HG03342 (cell line): ENCODE measurements around the gene KIAA0040.

ENCODE experiments used
- ATAC-seq: cut with Tn5 transposase; IDR thresholded peaks from one replicate; pipeline ENCODE4 v1.9.1; 2021; ENCODE audit warnings: mild to moderate bottlenecking, moderate library complexity; ENCODE audit not compliant: unreplicated experiment

The KIAA0040 gene

DNA sequence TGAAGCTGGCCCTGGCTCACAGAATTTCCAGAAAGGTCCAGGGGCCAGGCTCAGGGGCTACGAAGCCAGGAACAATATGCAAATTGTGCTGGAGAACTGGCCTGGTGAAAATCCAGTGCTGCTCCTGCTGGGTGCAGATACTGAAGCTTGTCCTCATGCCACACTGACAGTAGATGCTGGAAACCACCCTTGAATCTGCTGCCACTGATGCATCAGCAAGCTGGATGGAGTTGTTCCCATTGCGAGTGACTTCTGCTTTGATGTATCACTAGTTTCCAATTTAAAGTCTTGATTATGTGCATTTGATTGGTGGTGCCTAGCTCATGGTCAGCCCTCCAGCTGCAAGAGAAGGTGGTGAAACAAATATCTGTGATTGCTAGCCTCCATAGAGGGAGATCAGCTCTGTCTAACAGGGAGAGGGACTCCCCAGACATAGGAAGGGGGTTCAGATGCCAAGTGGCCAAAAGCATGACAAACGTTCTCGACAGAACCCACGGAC, 11.0 kb upstream of the KIAA0040 start:
- ATAC-seq, result no peak

DNA sequence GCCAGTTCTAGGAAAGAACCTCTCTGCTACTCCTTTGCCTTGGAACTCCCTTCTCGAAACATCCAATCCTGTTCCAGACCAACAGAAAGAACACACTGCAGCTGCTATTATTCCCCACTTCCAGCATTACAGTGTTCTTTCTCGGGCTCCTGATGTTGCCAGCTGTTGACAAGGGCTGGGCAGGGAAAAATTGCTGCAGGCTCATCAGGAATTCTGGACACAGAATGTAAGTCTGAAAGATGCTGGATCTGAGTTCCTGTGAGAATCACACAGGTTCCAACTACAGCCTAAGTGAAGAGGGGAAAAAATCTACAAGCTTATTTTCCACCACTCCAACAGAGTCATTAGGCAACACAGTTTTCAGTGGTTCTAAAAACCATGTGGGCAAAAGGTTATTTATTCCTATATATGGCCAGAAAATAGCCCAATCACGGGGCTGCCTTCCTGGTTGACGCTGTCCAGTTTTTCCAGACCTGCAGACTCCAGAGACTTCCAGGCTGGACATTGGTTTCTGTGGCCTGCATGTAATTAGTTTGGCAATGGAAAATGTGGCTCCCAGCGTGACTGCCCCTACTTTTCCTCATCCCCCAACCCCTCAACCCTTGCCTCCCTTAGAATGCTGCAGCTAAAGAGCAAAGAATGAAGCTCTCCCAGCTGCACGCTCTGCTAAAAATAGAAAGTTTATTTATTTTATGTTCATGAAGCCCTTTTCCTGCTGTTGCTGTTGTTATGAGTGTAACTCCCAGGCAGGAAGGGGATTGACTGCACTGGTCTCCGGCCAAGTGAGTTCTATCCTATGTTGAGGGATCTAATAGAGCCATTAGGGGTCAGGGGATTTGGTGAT, 8.3 kb upstream of the KIAA0040 start:
- ATAC-seq, result no peak

DNA sequence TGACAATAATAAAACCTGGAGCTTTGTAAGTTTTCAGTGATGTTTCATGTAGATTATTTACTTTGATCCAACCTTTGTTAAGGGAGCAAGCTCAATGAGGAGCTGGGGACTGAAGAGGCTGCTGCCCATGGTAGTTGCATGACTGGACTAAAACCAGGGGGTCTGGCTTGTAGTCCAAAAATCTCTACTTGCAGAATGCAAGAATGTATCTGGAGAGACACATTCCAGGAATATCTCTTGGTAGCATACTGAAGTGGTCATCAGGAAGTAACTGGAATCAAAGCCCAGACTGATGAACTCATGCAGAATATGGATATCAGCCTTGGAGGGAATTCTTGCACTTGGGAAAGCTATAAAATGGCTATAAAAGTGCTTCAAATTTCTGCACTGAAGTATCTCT, 5.8 kb upstream of the KIAA0040 start:
- ATAC-seq, result no peak

DNA sequence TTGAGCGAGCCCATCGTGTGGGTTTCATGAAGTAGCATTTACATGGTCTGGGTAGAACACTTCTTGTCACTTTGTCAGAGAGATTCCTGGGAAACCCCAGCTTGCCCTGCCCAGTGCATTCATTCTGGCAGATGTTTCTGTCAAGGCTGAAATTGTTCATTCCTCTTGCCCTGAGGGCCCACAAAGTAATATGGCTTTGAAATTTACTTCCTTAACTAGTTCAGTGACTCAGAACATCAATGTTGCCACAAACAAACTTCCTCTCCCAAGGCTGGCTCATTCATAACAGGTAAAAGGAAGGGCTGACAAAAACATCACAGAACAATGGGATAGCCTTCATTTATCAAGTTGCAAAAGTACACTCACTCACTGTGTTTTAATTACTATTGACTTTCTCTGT, 5.0 kb upstream of the KIAA0040 start:
- no peak for ATAC-seq

DNA sequence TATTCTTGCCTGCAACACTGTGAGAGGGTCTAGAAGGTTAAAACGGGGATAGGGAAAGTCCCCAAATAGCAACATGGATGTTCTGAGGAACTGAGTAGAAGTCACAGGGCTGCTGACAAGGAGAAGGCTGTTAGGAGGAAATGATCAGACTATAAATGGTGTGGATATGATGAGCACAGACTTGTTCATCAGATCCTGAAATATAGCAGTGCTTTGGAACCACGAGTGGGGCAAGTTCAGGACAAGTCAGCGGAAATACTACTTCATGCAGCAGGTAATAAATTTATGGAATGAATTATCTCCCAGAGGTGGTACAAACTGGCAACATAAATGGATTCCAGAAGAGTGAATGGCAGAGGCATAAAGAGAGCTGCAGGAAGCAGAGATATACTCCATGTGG, 3.2 kb upstream of the KIAA0040 start:
- no peak for ATAC-seq

DNA sequence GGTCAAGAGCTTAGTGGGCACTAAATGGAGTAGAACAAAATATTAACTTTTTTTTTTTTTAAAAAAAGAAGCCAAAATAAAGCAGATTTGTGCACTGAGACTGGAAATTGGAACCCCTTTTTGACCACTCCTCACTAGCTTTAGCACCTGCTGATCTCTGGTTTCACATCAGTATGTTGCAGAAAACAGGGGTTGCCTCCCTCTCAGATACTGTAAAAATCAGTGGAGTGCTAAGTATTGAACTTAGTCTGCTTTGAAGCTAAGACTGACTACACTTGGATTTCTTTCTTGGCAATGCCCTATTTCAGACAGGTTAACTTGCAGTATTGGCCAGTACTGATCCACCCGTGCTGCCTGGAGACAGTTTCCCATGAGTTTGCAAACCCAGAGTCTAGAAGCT, 2.7 kb upstream of the KIAA0040 start:
- peak; percentile 31 for ATAC-seq

DNA sequence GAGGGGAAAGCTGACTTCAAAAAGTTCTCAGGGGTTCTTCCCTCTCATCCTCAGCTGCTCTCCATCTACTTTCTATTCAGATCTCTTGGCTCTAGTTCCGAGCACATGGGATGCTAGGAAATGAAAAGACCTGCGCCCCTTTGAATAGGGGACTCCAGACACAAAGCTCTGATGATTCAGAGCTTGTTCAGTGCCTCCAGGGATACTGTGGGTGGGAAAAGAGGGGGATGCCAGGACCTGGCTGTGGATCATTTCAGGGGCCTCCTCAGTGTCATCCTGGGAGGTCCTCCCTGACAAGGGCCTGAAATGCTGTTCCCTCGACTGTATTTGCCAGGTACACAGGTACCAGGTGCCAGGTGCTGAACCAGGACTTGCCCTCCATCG, 943 bp upstream of the KIAA0040 start:
- ATAC-seq, result no peak

DNA sequence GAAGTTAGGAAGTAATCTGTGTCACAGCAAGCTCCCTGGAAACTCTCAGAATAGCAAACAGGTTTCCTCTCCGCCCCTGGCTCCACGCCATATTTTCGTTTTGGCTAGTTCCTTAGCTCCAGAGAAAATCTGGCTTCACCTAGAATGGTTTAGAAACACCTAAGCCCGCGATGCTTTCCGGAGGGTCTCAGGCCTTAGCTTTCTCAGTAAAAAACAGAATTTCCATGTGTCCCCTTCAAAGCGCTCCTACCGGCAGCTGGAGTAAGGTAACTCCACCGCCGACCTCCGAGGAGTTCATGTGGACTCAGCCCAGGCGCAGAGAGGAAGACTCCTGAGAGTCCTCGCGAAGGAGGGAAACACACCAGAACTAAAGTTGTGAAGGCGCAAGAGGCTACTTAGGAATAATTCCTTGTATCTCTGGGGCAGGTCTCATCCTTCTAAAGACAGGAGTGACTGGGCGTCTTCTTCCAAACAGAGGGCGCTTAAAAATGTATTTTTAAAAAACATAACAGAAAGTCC, 406 bp downstream of the KIAA0040 start:
- ATAC-seq, result no peak

DNA sequence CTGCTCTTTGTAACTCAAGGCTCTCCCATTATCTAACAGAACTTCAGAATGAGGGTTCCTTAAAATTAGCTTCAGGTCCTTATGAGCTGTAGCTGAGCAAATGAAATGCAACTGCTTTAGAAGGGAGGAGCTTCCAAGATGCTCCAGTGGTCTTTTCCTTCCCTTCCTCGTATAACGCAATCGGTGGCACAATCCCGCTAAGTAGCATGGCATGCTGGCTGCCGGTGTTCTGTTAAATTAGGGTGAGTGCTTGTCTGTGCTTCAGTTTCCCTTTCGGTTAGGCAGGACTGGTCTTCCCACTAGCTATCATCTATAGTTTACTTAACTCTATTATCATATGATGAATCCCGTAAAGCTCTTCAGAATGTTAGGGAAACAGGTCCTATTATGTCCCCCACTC, 917 bp downstream of the KIAA0040 start:
- ATAC-seq, result peak; percentile 33

DNA sequence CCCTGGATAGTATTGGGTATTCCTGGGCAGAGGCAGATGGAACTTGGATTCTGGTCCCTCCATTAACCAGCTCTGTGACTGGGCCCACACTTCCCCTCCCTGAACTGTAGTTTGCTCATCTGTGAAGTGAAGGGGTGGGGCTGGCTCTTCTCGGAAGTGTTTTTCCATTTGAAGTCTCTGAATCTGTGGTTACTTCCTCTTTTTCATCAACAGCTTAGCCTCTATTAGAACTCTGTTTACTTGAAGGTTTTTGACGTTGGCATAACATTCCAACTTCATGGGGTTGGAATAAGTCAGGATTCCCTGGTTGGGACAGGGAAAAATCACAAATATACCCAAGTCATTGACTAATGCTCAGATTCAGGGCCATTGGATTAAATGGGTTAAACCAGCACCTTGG, 3.6 kb downstream of the KIAA0040 start:
- ATAC-seq, result peak; percentile 77

DNA sequence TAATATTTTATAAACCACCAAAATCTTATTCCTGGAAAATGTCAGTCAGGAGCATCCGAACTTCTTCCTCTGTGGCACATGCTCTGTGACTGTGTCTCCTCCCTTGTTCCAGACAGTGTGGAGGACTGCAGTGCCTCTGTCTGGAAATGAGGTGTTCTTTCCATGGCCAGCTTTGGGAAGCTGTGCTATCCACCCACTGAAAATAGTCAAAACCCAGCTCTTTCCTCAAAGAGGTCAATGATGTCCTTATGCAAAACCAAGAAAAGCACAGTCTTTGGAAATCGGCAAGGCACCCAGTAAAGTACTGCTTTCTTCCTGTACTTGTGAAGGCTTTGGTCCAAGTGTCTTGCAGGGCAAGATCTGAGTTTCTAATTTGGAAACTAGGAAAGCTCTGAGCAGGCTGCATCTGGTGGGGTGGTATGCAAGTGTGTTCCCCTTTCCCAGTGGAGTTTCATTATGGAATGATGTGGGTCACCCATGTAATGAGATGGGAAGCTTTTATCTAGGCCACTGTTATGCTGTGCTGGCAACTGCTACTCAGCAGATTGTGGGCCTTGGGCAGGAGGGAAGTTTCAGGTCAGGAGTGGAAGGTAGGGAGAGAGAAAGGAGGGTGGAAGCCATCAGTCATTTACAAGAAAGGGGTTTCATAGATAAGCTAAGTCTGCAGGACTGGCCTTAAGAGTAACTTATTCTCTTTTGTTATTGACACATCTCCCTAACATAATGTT, 6.0 kb downstream of the KIAA0040 start:
- ATAC-seq, result no peak

DNA sequence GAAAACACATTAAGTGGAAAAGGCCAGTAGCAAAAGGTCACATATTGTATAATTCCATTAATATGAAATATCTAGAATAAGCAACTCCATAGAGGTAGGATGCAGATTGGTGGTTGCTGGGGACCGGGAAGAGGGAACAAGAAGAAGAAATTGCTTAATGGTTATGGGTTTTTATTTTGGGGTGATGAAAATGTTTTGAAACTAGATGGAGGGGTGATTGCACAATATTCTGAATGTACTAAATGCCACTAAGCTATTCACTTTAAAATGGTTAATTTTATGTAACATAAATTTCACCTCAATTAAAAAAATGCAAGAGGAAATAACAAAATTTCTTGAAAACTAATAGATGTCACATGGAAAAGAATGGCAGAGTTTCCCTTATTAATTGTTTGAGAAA, 6.7 kb downstream of the KIAA0040 start:
- ATAC-seq, result no peak

DNA sequence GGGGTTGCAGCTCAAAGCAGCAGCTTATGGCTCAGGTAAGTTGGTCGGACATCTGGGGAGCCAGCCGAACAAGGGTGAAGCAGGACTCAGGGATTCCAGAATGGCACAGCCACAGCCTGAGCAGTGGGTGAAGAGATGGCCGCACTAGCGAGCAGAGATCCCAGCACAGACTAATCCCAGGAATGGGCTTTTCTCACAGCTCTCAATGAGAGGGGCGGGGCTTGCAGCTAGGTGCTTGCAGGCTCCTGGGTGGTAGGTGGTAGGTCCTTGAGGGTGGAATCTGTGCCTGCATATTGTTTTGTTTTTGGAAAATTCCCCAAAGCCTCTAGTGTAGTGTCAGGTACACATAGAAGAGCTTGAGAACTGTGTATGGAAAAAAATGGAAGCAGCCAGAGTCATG, 9.0 kb downstream of the KIAA0040 start:
- no peak for ATAC-seq

DNA sequence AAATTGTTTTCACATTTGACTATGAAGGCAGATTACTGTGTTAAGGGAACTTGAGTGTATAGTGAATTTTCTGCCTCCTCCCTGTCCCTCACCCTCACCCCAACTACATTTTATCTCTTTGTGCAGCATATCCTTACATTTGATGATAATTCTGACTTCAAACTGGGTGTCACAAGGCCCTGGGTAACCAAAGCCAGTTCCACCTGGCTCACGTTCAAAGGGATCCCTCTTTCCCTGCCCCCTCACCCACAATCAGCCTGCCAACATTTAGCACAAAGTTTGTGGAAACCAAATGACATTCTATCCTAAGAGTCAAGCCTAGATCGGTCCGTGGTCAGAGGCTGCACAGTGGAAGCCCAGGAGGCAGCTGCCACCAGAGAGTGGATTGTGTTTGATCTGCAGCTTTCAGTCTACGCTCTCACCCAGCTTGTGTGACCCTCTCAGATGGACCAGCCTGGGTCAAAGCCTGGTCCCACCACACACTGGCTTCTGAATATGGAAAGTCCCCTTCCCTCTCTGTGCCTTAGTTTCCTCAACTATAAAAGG, 10.3 kb downstream of the KIAA0040 start:
- no peak for ATAC-seq

DNA sequence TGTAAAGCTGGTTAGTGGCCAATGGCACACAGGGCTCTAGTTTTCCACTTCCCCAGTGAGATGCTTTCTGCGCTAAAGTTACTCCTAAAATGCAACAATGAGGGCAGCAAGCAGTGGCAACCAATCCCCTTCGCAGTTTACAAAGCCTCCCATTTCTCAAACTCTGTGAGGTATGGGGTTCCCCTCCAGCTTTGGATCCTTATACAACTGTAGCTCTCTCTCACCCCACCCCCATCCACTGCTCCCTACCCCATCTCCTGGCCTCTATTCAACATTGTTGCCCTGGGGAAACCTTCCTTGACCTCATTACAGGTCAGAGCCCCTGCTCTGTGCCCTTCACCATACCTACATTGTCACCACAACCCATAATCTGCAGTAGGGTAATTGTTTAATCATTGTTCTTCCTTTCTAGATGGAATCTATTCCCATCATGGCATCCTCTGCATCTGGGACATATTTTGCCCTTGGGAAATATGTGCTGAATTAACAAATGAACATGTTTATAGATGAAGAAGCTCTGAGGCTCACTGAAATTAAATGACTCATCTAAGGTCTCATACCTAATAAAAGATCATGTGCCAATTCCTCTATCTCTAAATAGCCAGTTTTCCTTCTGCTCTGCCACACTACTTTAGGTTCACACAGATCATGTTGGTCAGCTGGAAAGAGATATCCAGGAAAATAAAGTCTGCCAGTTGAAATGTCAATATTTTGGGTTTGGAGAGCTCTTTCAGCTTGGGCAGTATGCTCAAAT, 12.6 kb downstream of the KIAA0040 start:
- ATAC-seq, result no peak

DNA sequence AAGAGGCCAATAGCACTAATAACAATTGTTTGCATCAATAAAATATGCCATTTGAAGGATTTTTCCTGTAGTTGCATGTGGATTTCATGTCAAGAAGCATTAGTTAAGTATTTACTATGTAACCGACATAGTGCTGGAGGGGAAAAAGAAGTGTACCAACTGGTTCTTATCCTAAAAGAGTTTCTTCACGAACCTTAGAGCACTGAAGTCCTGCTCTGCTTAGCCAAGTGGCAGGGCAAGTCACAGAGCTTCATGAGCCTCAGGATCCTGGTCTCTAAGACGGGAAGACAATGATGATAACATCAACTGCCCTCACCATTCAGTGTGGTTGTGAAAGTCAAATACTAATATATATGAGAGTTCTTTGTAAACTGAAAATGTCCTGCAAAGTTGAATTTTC, 14.1 kb downstream of the KIAA0040 start:
- no peak for ATAC-seq

DNA sequence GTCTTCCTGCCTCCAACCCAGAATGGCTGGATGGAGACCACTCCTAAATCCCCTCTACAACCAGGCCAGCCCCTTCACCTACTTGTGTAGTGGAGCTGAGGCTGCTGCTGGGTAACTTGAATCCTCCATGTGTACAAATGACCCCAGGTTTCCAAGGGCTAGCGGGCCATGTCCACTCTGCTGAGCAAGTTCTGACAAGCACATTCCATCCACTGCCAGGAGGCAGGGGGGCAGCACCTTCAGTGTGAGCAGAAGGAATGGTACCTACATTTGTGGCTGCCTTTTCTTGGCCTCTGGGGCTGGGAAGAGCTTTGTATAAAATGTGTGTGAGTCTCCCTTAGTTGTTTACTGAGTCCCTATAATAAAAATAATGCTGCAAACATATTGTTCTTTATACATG, 14.5 kb downstream of the KIAA0040 start:
- no peak for ATAC-seq

DNA sequence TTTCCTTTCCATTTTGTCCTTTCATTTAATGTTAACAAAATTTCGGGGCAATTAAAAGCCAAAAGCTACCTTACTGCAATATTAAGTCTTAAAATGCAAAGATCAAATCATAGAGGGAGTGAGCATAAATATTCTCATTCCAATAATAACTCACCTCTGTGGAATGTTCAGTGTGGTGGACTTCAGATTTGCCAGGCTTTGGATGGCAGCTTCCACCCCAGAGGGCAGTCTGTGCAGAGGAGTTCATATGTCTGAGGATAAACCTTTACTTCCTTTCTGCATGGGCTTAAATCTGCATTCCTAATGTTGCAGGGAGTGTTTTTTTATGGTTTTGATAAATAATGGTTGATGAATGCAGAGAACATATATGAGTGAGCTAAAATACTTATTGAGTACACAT, 16.3 kb downstream of the KIAA0040 start:
- no peak for ATAC-seq

DNA sequence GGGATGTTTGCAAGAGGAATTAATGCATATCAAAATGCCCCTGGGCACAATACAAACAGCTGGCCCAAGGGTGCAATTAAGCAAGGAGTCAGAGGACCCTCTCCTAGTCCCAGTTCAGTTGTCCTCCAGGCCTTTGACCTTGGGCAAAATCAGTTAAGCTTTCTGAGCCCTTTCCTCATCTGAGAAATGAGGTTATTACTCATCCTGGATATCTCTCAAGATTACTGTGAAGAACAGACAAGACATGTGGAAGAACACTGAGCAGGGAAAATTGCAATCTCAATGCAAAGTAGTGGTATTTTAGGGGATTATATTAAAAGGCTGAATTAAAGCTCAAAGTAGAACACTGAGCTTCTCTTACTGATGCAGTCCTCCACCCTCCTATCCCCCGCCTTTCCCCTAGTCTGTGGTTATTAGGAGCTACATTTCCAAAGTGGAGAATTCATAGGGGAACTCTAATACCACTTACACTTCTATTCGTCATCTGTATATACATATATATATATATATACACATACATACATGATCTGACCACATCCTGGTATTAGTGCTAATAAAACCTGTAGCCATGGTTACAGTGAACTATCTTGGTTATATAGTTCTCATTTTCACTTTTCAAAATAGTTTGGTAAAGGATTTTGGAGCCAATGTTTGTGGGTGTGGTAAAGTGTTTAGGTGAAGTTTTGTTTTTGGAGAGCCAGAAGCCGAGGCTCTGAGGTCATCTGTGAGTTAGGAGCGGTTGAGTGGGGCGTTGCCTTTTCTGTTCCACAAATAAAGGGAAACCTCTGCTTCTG, 18.1 kb downstream of the KIAA0040 start:
- ATAC-seq, result peak; percentile 88

DNA sequence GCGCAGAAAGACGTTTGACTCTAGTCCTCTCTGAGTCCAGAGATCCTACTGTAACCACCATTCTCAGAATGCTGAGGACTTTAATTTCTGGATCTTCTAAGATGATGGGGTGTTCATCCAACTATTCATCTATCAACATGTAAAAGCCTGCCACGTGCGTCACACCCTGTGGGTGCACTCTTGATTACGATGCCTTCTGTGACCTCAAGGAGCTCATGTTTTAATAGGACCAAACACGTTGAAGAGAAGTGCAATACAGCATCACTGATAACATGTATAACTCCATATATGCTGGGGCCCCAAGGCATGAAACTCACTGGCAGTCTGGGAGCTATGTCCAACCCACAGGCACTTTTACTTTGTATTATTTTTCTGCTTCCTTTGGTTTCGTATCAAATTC, 19.0 kb downstream of the KIAA0040 start:
- no peak for ATAC-seq
